SK-N-SH treated with all-trans-retinoic acid at 6 μM for 48 hours (cell line): ENCODE measurements around the gene OR51Q1.

Experiments used
- ATAC-seq: fragments of 200-7000 bp; cut with Tn5 transposase; 3 replicates; pipeline ENCODE4 v1.9.1; 2020; ENCODE audit warnings: mild to moderate bottlenecking, moderate library complexity
- ARNTL ChIP-seq: fragments of 450-650 bp; formaldehyde crosslinking; IDR thresholded peaks from 2 replicates; pipeline ENCODE4 v1.5.0; 2020; ENCODE audit warnings: low read depth, mild to moderate bottlenecking, moderate library complexity, borderline replicate concordance
- BACH2 ChIP-seq: fragments of 250-450 bp; sonication (Bioruptor Pico); IDR thresholded peaks from 2 replicates; pipeline ENCODE4 v1.9.0; 2021; ENCODE audit warnings: mild to moderate bottlenecking, borderline replicate concordance
- CREB5 ChIP-seq: fragments of 250-450 bp; sonication (Bioruptor Pico); IDR thresholded peaks from 2 replicates; pipeline ENCODE4 v1.5.1; 2020; ENCODE audit warnings: low read depth, mild to moderate bottlenecking, moderate library complexity
- CSDC2 ChIP-seq: fragments of 250-450 bp; sonication (Bioruptor Pico); IDR thresholded peaks from 2 replicates; pipeline ENCODE4 v1.5.0; 2020; ENCODE audit warnings: mild to moderate bottlenecking, moderate library complexity
- CSRNP3 ChIP-seq: fragments of 250-450 bp; sonication (Bioruptor Pico); IDR thresholded peaks from 2 replicates; pipeline ENCODE4 v1.5.1; 2021; ENCODE audit warnings: mild to moderate bottlenecking, moderate library complexity
- ESRRG ChIP-seq: fragments of 250-450 bp; sonication (Bioruptor Pico); IDR thresholded peaks from 2 replicates; pipeline ENCODE4 v1.6.1; 2021; ENCODE audit warnings: mild to moderate bottlenecking
- GLIS3 ChIP-seq: fragments of 250-450 bp; sonication (Bioruptor Pico); IDR thresholded peaks from 2 replicates; pipeline ENCODE4 v1.5.0; 2020; ENCODE audit warnings: mild to moderate bottlenecking, moderate library complexity
- ISL1 ChIP-seq: fragments of 250-450 bp; sonication (Bioruptor Pico); IDR thresholded peaks from 2 replicates; pipeline ENCODE4 v2.1.2; 2022; ENCODE audit warnings: mild to moderate bottlenecking, moderate library complexity
- OSR1 ChIP-seq: fragments of 250-450 bp; sonication (Bioruptor Pico); IDR thresholded peaks from 2 replicates; pipeline ENCODE4 v1.8.0; 2022; ENCODE audit warnings: moderate library complexity, mild to moderate bottlenecking, inconsistent platforms
- PATZ1 ChIP-seq: fragments of 250-450 bp; sonication (Bioruptor Pico); IDR thresholded peaks from 2 replicates; pipeline ENCODE4 v1.8.0; 2020; ENCODE audit warnings: mild to moderate bottlenecking, moderate library complexity, borderline replicate concordance
- POU6F1 ChIP-seq: fragments of 250-450 bp; sonication (Bioruptor Pico); IDR thresholded peaks from 2 replicates; pipeline ENCODE4 v1.8.0; 2021; ENCODE audit warnings: low read depth, mild to moderate bottlenecking, moderate library complexity, borderline replicate concordance
- PPARA ChIP-seq: fragments of 250-450 bp; sonication (Bioruptor Pico); IDR thresholded peaks from 2 replicates; pipeline ENCODE4 v1.5.0; 2020; ENCODE audit warnings: mild to moderate bottlenecking, borderline replicate concordance
- RARB ChIP-seq: fragments of 250-450 bp; sonication (Bioruptor Pico); IDR thresholded peaks from 2 replicates; pipeline ENCODE4 v1.8.0; 2021; ENCODE audit warnings: mild to moderate bottlenecking, moderate library complexity
- SNAI2 ChIP-seq: fragments of 250-450 bp; sonication (Bioruptor Pico); IDR thresholded peaks from 2 replicates; pipeline ENCODE4 v1.5.0; 2020; ENCODE audit warnings: mild to moderate bottlenecking, moderate library complexity
- TCF4 ChIP-seq: fragments of 250-450 bp; sonication (Bioruptor Pico); IDR thresholded peaks from 2 replicates; pipeline ENCODE4 v1.8.0; 2021; ENCODE audit warnings: mild to moderate bottlenecking, moderate library complexity, borderline replicate concordance
- TOX ChIP-seq: fragments of 250-450 bp; sonication (Bioruptor Pico); IDR thresholded peaks from 2 replicates; pipeline ENCODE4 v1.8.0; 2021; ENCODE audit warnings: mild to moderate bottlenecking, moderate library complexity, borderline replicate concordance
- TSHZ2 ChIP-seq: fragments of 250-450 bp; sonication (Bioruptor Pico); IDR thresholded peaks from 2 replicates; pipeline ENCODE4 v1.5.0; 2020; ENCODE audit warnings: mild to moderate bottlenecking, moderate library complexity
- ZC3H10 ChIP-seq: fragments of 250-450 bp; sonication (Bioruptor Pico); IDR thresholded peaks from 2 replicates; pipeline ENCODE4 v1.5.1; 2021; ENCODE audit warnings: mild to moderate bottlenecking, moderate library complexity
- ZFP3 ChIP-seq: fragments of 250-450 bp; sonication (Bioruptor Pico); IDR thresholded peaks from 2 replicates; pipeline ENCODE4 v1.5.0; 2020; ENCODE audit warnings: mild to moderate bottlenecking, moderate library complexity
- ZFP30 ChIP-seq: fragments of 450-650 bp; formaldehyde crosslinking; IDR thresholded peaks from 2 replicates; pipeline ENCODE4 v1.5.0; 2022; ENCODE audit warnings: mild to moderate bottlenecking, moderate library complexity
- ZNF565 ChIP-seq: fragments of 450-650 bp; formaldehyde crosslinking; conservative IDR thresholded peaks from 2 replicates; pipeline ENCODE4 v1.5.0; 2020; ENCODE audit warnings: low read depth, mild to moderate bottlenecking, moderate library complexity
- ZNF70 ChIP-seq: fragments of 450-650 bp; formaldehyde crosslinking; IDR thresholded peaks from 2 replicates; pipeline ENCODE4 v1.5.0; 2020; ENCODE audit warnings: mild to moderate bottlenecking, moderate library complexity
- ZNF8 ChIP-seq: fragments of 450-650 bp; formaldehyde crosslinking; IDR thresholded peaks from 2 replicates; pipeline ENCODE4 v1.5.0; 2020; ENCODE audit warnings: mild to moderate bottlenecking, moderate library complexity

OR51Q1 gene

GRCh38 chr11:5384335-5384734 is 37.6 kb upstream of the OR51Q1 start:
- ATAC-seq, result no peak
- TF ChIP-seq ZFP30 (no peak), TCF4 (no peak), TOX (CRISPR knock-in tag) (no peak), BACH2 (CRISPR knock-in tag) (no peak), POU6F1 (CRISPR knock-in tag) (no peak), OSR1 (CRISPR knock-in tag) (no peak), SNAI2 (no peak), CREB5 (CRISPR knock-in tag) (no peak), ARNTL (CRISPR knock-in tag) (no peak)

- no peak for ATAC-seq
- no peak for TF ChIP-seq POU6F1 (CRISPR knock-in tag)
- TF ChIP-seq ESRRG (CRISPR knock-in tag), result no peak
- no peak for TF ChIP-seq PPARA
- no peak for TF ChIP-seq OSR1 (CRISPR knock-in tag)
- TF ChIP-seq GLIS3, result no peak
- no peak for TF ChIP-seq CSRNP3 (CRISPR knock-in tag)
- TF ChIP-seq ZNF8 (CRISPR knock-in tag), result no peak
- TF ChIP-seq ZFP3 (CRISPR knock-in tag), result no peak
- TF ChIP-seq SNAI2, result no peak
- no peak for TF ChIP-seq ZFP30
- no peak for TF ChIP-seq TOX (CRISPR knock-in tag)
- no peak for TF ChIP-seq ZC3H10
- no peak for TF ChIP-seq ISL1 (CRISPR knock-in tag)
- no peak for TF ChIP-seq PATZ1
- TF ChIP-seq ARNTL (CRISPR knock-in tag), result no peak
- TF ChIP-seq RARB (CRISPR knock-in tag), result no peak
- no peak for TF ChIP-seq TCF4
- TF ChIP-seq ZNF565, result no peak
These were observed 31.7 kb upstream of the OR51Q1 start for GRCh38 chr11:5390210-5390609.

- no peak for TF ChIP-seq ZFP3 (CRISPR knock-in tag)
- TF ChIP-seq CREB5 (CRISPR knock-in tag), result no peak
- TF ChIP-seq POU6F1 (CRISPR knock-in tag), result no peak
- no peak for TF ChIP-seq TSHZ2 (CRISPR knock-in tag)
- TF ChIP-seq ESRRG (CRISPR knock-in tag), result no peak
- TF ChIP-seq CSRNP3 (CRISPR knock-in tag), result no peak
- no peak for TF ChIP-seq ARNTL (CRISPR knock-in tag)
- no peak for TF ChIP-seq ZNF565
- TF ChIP-seq CSDC2 (CRISPR knock-in tag), result no peak
- no peak for TF ChIP-seq ZC3H10
- no peak for TF ChIP-seq OSR1 (CRISPR knock-in tag)
- TF ChIP-seq ZNF70 (CRISPR knock-in tag), result no peak
- no peak for TF ChIP-seq PPARA
- ATAC-seq, result no peak
These were observed 27.8 kb upstream of the OR51Q1 start for GRCh38 chr11:5394091-5394490.
